ENCODE data around the gene SMYD3.

The SMYD3 gene

DNA sequence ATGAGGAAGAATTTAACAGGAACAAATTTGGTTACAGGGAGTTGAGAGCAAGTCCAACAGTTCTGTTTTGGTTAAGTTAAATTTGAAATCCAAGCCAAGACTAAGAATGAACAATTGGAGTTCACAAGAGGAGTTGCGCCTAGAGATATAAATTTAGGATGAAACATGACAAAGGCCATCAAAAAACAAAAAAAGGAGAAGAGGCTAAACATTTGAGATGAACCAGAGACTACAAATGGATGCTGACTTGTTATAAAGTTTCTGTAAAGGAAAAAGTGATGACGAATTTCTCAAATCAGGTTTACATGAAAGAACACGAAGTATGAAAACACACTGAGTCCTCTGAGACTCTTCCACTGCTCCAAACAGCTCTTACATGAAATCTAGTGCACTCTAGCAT lies 575.6 kb downstream of the SMYD3 start:
- H3K4me3 ChIP-seq (ENCODE audit: control insufficient read depth, low read depth, low read length) = no peak overlapping the region
- TF ChIP-seq, protein P1, sequence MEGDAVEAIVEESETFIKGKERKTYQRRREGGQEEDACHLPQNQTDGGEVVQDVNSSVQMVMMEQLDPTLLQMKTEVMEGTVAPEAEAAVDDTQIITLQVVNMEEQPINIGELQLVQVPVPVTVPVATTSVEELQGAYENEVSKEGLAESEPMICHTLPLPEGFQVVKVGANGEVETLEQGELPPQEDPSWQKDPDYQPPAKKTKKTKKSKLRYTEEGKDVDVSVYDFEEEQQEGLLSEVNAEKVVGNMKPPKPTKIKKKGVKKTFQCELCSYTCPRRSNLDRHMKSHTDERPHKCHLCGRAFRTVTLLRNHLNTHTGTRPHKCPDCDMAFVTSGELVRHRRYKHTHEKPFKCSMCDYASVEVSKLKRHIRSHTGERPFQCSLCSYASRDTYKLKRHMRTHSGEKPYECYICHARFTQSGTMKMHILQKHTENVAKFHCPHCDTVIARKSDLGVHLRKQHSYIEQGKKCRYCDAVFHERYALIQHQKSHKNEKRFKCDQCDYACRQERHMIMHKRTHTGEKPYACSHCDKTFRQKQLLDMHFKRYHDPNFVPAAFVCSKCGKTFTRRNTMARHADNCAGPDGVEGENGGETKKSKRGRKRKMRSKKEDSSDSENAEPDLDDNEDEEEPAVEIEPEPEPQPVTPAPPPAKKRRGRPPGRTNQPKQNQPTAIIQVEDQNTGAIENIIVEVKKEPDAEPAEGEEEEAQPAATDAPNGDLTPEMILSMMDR (IDR thresholded peaks at IDR 0.05; ENCODE audit: control insufficient read depth, insufficient read depth, low read depth, low read length, missing control alignments) = no peak
- DNase-seq (ENCODE audit: low read depth) = no peak

GRCh38 chr1:245929224-245929623 lies 577.9 kb downstream of the SMYD3 start:
- no peak for DNase-seq (ENCODE audit: low read depth)
- H3K4me3 ChIP-seq (ENCODE audit: control insufficient read depth, low read depth, low read length) = no peak overlapping the region
- TF ChIP-seq, protein P1 (IDR thresholded peaks at IDR 0.05; ENCODE audit: control insufficient read depth, insufficient read depth, low read depth, low read length, missing control alignments) = no peak

DNA sequence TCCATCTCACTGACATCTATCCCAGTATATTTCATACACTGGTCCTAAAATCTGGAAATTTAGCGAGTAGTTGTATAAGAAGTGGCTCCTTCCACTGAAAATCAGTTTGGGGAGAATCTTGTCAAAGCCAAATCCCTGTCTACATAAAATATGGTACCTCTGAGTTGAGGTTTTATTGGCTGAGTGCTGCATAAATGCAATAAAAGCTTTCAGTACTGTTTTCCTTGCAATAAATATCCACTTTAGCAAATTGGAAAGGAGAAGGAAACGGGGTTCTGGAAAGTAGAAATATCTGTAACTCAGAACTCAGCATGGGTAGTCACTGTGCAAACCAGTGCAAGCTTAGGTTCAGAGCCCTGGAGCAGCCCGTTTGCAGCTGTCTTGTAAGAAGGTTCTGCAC lies 580.2 kb downstream of the SMYD3 start:
- H3K4me3 ChIP-seq (ENCODE audit: control insufficient read depth, low read depth, low read length) = no peak overlapping the region
- TF ChIP-seq, protein P1 (IDR thresholded peaks at IDR 0.05; ENCODE audit: control insufficient read depth, insufficient read depth, low read depth, low read length, missing control alignments) = no peak
- DNase-seq (ENCODE audit: low read depth) = no peak

DNA sequence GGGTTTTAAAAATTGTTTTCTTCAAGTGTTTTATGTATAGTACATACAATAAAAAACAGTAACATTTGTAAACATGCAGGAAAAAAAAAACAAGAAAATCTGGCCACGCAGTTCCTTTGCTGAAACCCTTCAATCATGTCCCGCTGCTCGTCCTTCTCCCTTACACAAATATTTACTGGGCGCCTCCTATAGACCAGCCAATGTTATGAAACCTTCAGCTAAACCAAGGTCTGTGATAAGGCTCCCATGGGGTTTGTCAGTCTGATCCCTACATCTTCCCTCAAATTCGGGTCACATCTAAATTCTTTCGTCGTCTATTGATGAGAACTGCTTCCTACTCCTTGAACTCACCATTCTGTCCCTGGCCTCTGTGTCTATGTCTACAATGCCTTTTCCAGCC lies 583.9 kb downstream of the SMYD3 start:
- TF ChIP-seq, protein P1 (IDR thresholded peaks at IDR 0.05; ENCODE audit: control insufficient read depth, insufficient read depth, low read depth, low read length, missing control alignments) = no peak
- no peak overlapping the region for H3K4me3 ChIP-seq (ENCODE audit: control insufficient read depth, low read depth, low read length)
- no peak for DNase-seq (ENCODE audit: low read depth)

- H3K4me3 ChIP-seq (ENCODE audit: control insufficient read depth, low read depth, low read length) = no peak overlapping the region
- no peak for DNase-seq (ENCODE audit: low read depth)
- TF ChIP-seq, protein P1 (IDR thresholded peaks at IDR 0.05; ENCODE audit: control insufficient read depth, insufficient read depth, low read depth, low read length, missing control alignments) = no peak
Observed at GRCh38 chr1:245921417-245921816, 585.7 kb downstream of the SMYD3 start.

GRCh38 chr1:245917403-245917802 lies 589.7 kb downstream of the SMYD3 start:
- H3K4me3 ChIP-seq (ENCODE audit: control insufficient read depth, low read depth, low read length) = no peak overlapping the region
- TF ChIP-seq, protein P1 (IDR thresholded peaks at IDR 0.05; ENCODE audit: control insufficient read depth, insufficient read depth, low read depth, low read length, missing control alignments) = no peak
- no peak for DNase-seq (ENCODE audit: low read depth)

DNA sequence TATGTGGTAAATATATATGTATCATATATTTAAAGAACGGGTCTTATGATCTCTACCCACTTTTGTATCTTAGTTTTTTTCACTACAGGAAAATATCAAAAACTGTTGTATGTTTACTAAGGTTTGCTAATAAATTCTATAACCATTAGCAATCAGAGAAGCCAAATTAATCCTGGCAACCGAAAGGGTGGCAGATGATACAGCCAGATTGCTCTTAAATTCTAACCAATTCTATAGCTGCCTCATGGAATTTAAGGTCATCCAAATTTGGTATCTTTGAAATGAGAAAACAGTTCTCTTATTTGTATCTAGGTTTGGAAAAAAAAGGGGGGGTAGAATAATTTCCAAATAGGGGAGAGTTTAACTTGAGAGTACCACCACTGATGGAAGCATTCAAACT lies 591.2 kb downstream of the SMYD3 start:
- DNase-seq (ENCODE audit: low read depth) = no peak
- TF ChIP-seq, protein P1 (IDR thresholded peaks at IDR 0.05; ENCODE audit: control insufficient read depth, insufficient read depth, low read depth, low read length, missing control alignments) = no peak

More for the DNA sequence above, 591.2 kb downstream of the SMYD3 start:
- H3K4me3 ChIP-seq (ENCODE audit: control insufficient read depth, low read depth, low read length) = no peak overlapping the region
